Thyroid gland (tissue), 4 donors: ENCODE results near the gene CD99L2.

ENCODE experiments used
- POLR2A ChIP-seq, 2 donors: fragments of 450-650 bp; IDR thresholded peaks; one replicate each; pipeline ENCODE4 v1.6.1; 2017; ENCODE audit warnings: antibody characterized with exemption in 2 of 2, mild to moderate bottlenecking in 2 of 2, moderate library complexity in 1 of 2
- TF ChIP-seq, protein P1 (sequence below), 6 experiments: fragments of 200-600 bp in 3 of 6; fragments of 450-650 bp in 3 of 6; sonication (generic) in 3 of 6; IDR thresholded peaks; one replicate each; pipeline ENCODE4 v1.5.1; 2016 to 2019; ENCODE audit warnings: antibody characterized with exemption in 6 of 6, mild to moderate bottlenecking in 2 of 6, inconsistent platforms in 1 of 6, moderate library complexity in 1 of 6

DNA sequence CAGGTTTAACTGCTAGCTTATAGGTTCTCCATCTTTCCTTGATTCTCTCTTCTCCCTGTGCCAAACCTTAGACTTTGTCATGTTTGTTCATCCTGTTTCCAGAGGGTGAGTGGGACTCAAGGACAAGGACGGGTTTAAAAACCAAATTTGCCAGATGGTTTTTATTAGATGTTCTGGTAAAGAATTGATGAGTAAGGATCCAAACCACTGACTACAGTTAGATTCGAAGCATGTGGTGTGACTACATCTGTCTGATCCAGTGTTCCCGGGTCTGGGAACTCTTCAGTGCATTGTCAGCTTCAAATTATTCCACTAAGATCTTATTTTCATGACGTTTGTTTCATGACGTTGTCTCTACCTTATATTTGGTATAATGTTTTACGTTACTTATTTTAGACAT, 167.7 kb downstream of the CD99L2 start:
- TF ChIP-seq, protein P1, sequence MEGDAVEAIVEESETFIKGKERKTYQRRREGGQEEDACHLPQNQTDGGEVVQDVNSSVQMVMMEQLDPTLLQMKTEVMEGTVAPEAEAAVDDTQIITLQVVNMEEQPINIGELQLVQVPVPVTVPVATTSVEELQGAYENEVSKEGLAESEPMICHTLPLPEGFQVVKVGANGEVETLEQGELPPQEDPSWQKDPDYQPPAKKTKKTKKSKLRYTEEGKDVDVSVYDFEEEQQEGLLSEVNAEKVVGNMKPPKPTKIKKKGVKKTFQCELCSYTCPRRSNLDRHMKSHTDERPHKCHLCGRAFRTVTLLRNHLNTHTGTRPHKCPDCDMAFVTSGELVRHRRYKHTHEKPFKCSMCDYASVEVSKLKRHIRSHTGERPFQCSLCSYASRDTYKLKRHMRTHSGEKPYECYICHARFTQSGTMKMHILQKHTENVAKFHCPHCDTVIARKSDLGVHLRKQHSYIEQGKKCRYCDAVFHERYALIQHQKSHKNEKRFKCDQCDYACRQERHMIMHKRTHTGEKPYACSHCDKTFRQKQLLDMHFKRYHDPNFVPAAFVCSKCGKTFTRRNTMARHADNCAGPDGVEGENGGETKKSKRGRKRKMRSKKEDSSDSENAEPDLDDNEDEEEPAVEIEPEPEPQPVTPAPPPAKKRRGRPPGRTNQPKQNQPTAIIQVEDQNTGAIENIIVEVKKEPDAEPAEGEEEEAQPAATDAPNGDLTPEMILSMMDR (IDR thresholded peaks at IDR 0.05): no peak
- TF ChIP-seq POLR2A (IDR thresholded peaks at IDR 0.05): no peak
